Neutrophil (primary cell): Measurements from ENCODE around the gene CREB5.

Source experiments
- H3K27ac ChIP-seq: fragments of 200-600 bp; sonication (generic); 2 replicates; pipeline ENCODE4 v1.5.1; 2016; ENCODE audit warnings: mild to moderate bottlenecking, moderate library complexity
- H3K27me3 ChIP-seq: fragments of 200-600 bp; sonication (generic); 2 replicates; pipeline ENCODE4 v1.6.0; 2016; ENCODE audit warnings: mild to moderate bottlenecking
- H3K36me3 ChIP-seq: fragments of 200-600 bp; sonication (generic); 2 replicates; pipeline ENCODE4 v1.5.1; 2017
- H3K4me1 ChIP-seq, 2 experiments: fragments of 200-600 bp in 1 of 2; sonication (generic) in 1 of 2; 1 replicate in 1 of 2; 2 replicates in 1 of 2; pipeline versions ENCODE4 v1.5.1 to v1.6.1; 2013 to 2016; ENCODE audit warnings: low read depth in 1 of 2, low read length in 1 of 2, mild to moderate bottlenecking in 1 of 2, moderate library complexity in 1 of 2; ENCODE audit not compliant: control insufficient read depth in 1 of 2, insufficient read depth in 1 of 2
- H3K4me3 ChIP-seq, 2 experiments: fragments of 200-600 bp in 1 of 2; sonication (generic) in 1 of 2; 1 replicate in 1 of 2; 2 replicates in 1 of 2; pipeline ENCODE4 v1.5.1; 2013 to 2016; ENCODE audit warnings: low read depth in 1 of 2, low read length in 1 of 2, mild to moderate bottlenecking in 1 of 2, moderate library complexity in 1 of 2
- H3K9me3 ChIP-seq: fragments of 200-600 bp; sonication (generic); 2 replicates; pipeline ENCODE4 v1.5.1; 2016
- TF ChIP-seq, protein P1 (sequence below): fragments of 200-600 bp; sonication (generic); IDR thresholded peaks from 2 replicates; pipeline ENCODE4 v1.5.1; 2016; ENCODE audit warnings: antibody characterized with exemption

CREB5 gene

GRCh38 chr7:28505867-28506266 lies 93.5 kb downstream of the CREB5 start:
- no peaks in the 10 kb centered on the region for H3K36me3 ChIP-seq
- no peaks in the 10 kb centered on the region for H3K27me3 ChIP-seq
- H3K4me3 ChIP-seq = no peak overlapping the region
- peaks cover 0 to 7% of the 10 kb centered on the region in 2 experiments for H3K4me1 ChIP-seq
- no peak overlapping the region for H3K27ac ChIP-seq
- TF ChIP-seq, protein P1, sequence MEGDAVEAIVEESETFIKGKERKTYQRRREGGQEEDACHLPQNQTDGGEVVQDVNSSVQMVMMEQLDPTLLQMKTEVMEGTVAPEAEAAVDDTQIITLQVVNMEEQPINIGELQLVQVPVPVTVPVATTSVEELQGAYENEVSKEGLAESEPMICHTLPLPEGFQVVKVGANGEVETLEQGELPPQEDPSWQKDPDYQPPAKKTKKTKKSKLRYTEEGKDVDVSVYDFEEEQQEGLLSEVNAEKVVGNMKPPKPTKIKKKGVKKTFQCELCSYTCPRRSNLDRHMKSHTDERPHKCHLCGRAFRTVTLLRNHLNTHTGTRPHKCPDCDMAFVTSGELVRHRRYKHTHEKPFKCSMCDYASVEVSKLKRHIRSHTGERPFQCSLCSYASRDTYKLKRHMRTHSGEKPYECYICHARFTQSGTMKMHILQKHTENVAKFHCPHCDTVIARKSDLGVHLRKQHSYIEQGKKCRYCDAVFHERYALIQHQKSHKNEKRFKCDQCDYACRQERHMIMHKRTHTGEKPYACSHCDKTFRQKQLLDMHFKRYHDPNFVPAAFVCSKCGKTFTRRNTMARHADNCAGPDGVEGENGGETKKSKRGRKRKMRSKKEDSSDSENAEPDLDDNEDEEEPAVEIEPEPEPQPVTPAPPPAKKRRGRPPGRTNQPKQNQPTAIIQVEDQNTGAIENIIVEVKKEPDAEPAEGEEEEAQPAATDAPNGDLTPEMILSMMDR = no peak
- H3K9me3 ChIP-seq = no peaks in the 10 kb centered on the region

DNA sequence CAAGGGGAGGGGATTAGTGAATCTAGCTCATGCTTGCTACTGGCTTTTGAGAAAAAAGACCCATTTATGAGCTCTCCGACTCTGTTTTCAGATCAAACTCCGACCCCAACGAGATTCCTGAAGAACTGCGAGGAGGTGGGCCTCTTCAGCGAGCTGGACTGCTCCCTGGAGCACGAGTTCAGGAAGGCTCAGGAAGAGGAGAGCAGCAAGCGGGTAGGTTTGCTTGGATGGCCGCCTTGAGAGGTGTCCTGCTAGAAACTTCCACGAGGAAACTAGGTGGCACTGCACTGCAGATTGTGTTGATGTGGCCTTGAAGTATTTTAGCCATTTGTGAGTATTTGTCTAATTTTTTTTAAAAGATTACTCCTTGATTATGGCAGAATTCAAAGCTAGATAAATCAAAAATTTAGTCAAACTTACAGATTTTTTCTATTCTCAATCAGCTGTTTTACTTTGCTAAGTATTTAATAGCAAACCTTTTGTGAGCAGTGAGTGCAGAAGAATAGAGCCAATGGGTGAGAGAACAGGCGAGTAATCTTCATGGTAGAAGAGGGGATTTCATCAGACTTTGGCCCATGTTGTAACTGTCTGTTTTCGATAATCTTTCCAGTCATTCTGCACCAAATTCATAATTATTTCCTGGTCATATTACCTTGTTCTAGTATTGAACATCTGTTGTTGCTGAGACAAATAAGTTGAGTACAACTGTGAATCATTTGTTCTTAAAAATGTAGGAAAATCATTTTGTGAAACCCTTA lies 95.4 kb downstream of the CREB5 start:
- H3K27me3 ChIP-seq = no peaks in the 10 kb centered on the region
- no peaks in the 10 kb centered on the region for H3K9me3 ChIP-seq
- TF ChIP-seq, protein P1 = no peak
- peaks cover 0 to 7% of the 10 kb centered on the region in 2 experiments for H3K4me1 ChIP-seq
- H3K27ac ChIP-seq = no peak overlapping the region
- H3K4me3 ChIP-seq = no peak overlapping the region
- H3K36me3 ChIP-seq = no peaks in the 10 kb centered on the region

GRCh38 chr7:28509251-28510025 lies 97.1 kb downstream of the CREB5 start:
- Histone ChIP-seq H3K9me3 (no peaks in the 10 kb centered on the region), H3K27ac (no peak overlapping the region), H3K36me3 (no peaks in the 10 kb centered on the region), H3K27me3 (no peaks in the 10 kb centered on the region), H3K4me3 (no peak overlapping the region), H3K4me1 (peaks cover 0 to 7% of the 10 kb centered on the region in 2 experiments)
- TF ChIP-seq, protein P1 = no peak

DNA sequence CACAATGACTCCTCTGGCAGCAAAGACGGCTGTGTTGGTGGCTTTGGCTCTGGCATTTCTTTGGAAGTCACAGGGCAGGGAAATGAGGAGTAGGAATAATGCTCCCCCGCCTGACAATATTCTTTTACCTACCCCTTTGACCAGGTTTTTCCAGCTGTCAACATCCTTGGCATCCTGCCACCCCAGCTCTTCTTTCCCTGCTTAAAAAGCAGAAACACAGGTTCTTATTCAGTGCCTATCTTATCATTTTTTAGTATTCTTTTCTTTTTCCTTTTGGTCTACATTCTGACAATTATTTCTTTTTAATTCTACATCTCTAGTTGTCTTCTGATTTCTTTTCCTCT lies 97.7 kb downstream of the CREB5 start:
- no peak overlapping the region for H3K4me3 ChIP-seq
- H3K27ac ChIP-seq = no peak overlapping the region

GRCh38 chr7:28512668-28513440 lies 100.5 kb downstream of the CREB5 start:
- Histone ChIP-seq H3K4me1 (peaks cover 0 to 7% of the 10 kb centered on the region in 2 experiments), H3K27ac (no peak overlapping the region), H3K9me3 (no peaks in the 10 kb centered on the region), H3K4me3 (no peak overlapping the region), H3K36me3 (no peaks in the 10 kb centered on the region), H3K27me3 (no peaks in the 10 kb centered on the region)
- TF ChIP-seq, protein P1 = no peak

More for the DNA sequence above, 97.7 kb downstream of the CREB5 start:
- TF ChIP-seq, protein P1 = no peak
- Histone ChIP-seq H3K36me3 (no peaks in the 10 kb centered on the region), H3K4me1 (peaks cover 0 to 7% of the 10 kb centered on the region in 2 experiments), H3K9me3 (no peaks in the 10 kb centered on the region), H3K27me3 (no peaks in the 10 kb centered on the region)
